Common myeloid progenitor, CD34-positive (primary cell): ENCODE data around the gene TBC1D22A.
A peak's percentile ranks its signal among the peaks of the same experiment; 100 is the strongest.

ENCODE experiments used
- CTCF ChIA-PET: fragments of 350-600 bp; sonication (Branson Sonifier 250); formaldehyde crosslinking; loops from one replicate; lab custom pipeline; 2021; ENCODE audit warnings: antibody characterized with exemption; lab: Charles Lee
- POLR2A ChIA-PET: fragments of 350-600 bp; sonication (Branson Sonifier 250); formaldehyde crosslinking; loops from one replicate; lab custom pipeline; 2021; ENCODE audit warnings: antibody characterized with exemption; lab: Charles Lee
- DNase-seq, 3 donors: peaks; one replicate each; pipeline versions ENCODE4 v3.0.0 to v3.0.0-alpha.2; 2013
- H3K27ac ChIP-seq, 2 experiments: 1 replicate in 1 of 2; 2 replicates in 1 of 2; pipeline ENCODE4 v1.7.0; 2013; ENCODE audit warnings: inconsistent platforms in 2 of 2, low read length in 2 of 2, mild to moderate bottlenecking in 2 of 2, low read depth in 1 of 2, moderate library complexity in 1 of 2; ENCODE audit not compliant: severe bottlenecking in 2 of 2, insufficient read depth in 1 of 2, poor library complexity in 1 of 2
- H3K27me3 ChIP-seq, 5 experiments: replicated peaks in 2 of 5; 1 replicate in 3 of 5; 2 replicates in 2 of 5; pipeline versions ENCODE4 v1.6.1 to v1.7.0; 2013; ENCODE audit warnings: low read length in 4 of 5, mild to moderate bottlenecking in 2 of 5, moderate library complexity in 2 of 5, inconsistent platforms in 1 of 5; ENCODE audit not compliant: insufficient read depth in 5 of 5, control insufficient read depth in 4 of 5
- H3K36me3 ChIP-seq, 4 experiments: 1 replicate in 2 of 4; 2 replicates in 2 of 4; pipeline versions ENCODE4 v1.6.1 to v1.7.0; 2013; ENCODE audit warnings: low read length in 3 of 4, control low read depth in 1 of 4, mild to moderate bottlenecking in 1 of 4; ENCODE audit not compliant: control insufficient read depth in 4 of 4, insufficient read depth in 4 of 4
- H3K4me1 ChIP-seq, 4 experiments: 1 replicate in 3 of 4; 2 replicates in 1 of 4; pipeline versions ENCODE4 v1.6.1 to v1.7.1; 2013; ENCODE audit warnings: low read length in 3 of 4, mild to moderate bottlenecking in 3 of 4, control low read depth in 1 of 4, inconsistent platforms in 1 of 4, moderate library complexity in 1 of 4; ENCODE audit not compliant: control insufficient read depth in 4 of 4, insufficient read depth in 4 of 4; ENCODE audit errors: control extremely low read depth in 1 of 4
- H3K4me3 ChIP-seq, 7 experiments: 1 replicate in 4 of 7; 2 replicates in 3 of 7; pipeline versions ENCODE4 v1.5.1 to v1.7.0; 2013; ENCODE audit warnings: mild to moderate bottlenecking in 7 of 7, low read length in 6 of 7, moderate library complexity in 6 of 7, inconsistent platforms in 2 of 7, low read depth in 2 of 7, control low read depth in 1 of 7; ENCODE audit not compliant: insufficient read depth in 4 of 7, control insufficient read depth in 1 of 7; ENCODE audit errors: extremely low read depth in 1 of 7
- H3K9me3 ChIP-seq, 5 experiments: 1 replicate in 4 of 5; 2 replicates in 1 of 5; pipeline versions ENCODE4 v1.6.1 to v1.7.1; 2013; ENCODE audit warnings: low read length in 4 of 5, mild to moderate bottlenecking in 2 of 5, inconsistent platforms in 1 of 5, low read depth in 1 of 5, moderate library complexity in 1 of 5; ENCODE audit not compliant: control insufficient read depth in 4 of 5, insufficient read depth in 2 of 5; ENCODE audit errors: control extremely low read depth in 1 of 5
- WGBS: methylation state at CpG from one replicate; pipeline ENCODE4 v1.1.5; 2013; ENCODE audit not compliant: insufficient coverage; 5-methylcytosine and 5-hydroxymethylcytosine counted together

The TBC1D22A gene

DNA sequence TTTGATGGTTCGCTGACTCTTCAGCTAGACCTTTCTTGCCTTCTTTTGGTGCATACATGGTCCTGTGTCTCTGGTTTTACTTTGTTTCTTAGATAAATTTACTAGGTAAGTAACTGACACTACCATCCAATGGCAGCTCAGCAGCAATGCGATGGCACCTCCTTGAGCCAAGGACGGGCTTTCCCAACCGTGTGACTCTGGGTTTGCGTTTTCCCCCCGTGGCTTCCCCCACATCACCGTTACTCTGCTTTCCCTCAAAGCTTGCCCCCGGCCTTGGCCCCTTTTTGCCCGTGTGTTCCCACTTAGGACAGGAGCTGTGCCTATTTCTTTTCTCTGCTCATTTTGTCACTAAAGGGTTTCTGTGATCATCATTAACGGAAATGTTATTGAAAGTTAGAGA is 41.5 kb downstream of the TBC1D22A start:
- ChIA-PET POLR2A (interaction anchor here (0.5 to 0.6 kb wide), 2 partner anchors 65 to 985 kb away, joined by 3 read pairs; no protein-coding TSS in a partner anchor), CTCF (interaction anchor here (0.9 to 5.5 kb wide), 13 partner anchors 11 to 240 kb away, joined by 3 to 72 read pairs (median 7); partner anchors contain the start of genes CERK and TBC1D22A)
- DNase-seq: no peak
- Histone ChIP-seq H3K27me3 (no peaks in the 10 kb centered on the region), H3K4me1 (peaks cover 0 to 26% (median 12%) of the 10 kb centered on the region in 4 experiments), H3K9me3 (peaks cover 0 to 2% (median 0%) of the 10 kb centered on the region in 5 experiments), H3K36me3 (peaks cover 2 to 43% (median 26%) of the 10 kb centered on the region in 4 experiments), H3K27ac (no peak overlapping the region), H3K4me3 (peak overlapping the region in 1 of 7 experiments; percentile 11)
- WGBS: 86% methylated on average over 6 of the region's 10 CpGs

DNA sequence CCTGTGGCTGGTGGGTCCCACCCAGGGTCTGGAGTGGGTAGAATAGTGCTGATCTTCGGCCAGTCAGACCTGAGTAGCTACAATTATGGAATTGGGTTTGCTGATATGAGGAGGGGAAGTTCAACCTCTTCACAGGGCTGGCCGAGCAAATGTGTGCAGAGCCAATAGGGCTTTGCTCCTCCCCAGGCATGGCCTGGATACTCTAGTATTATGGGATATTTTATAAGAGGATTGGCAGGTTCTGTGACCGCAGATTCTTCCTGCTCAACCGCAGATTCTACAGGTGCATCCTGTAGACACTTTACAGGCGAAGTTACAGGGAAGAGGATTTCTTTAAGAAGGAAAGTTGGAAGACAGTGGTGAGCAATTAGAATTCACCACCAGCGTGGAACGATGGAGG is 44.3 kb downstream of the TBC1D22A start:
- peaks cover 0 to 26% (median 12%) of the 10 kb centered on the region in 4 experiments for H3K4me1 ChIP-seq
- WGBS: 20% methylated on average over 7 of the region's 7 CpGs
- peaks cover 0 to 2% (median 0%) of the 10 kb centered on the region in 5 experiments for H3K9me3 ChIP-seq
- H3K4me3 ChIP-seq: peak overlapping the region in 1 of 7 experiments; percentile 23
- no peaks in the 10 kb centered on the region for H3K27me3 ChIP-seq
- ChIA-PET CTCF (interaction anchor here (0.6 to 1.3 kb wide), 5 partner anchors 42 to 503 kb away, joined by 3 read pairs; no protein-coding TSS in a partner anchor), POLR2A (no interaction called here)
- H3K27ac ChIP-seq: no peak overlapping the region
- H3K36me3 ChIP-seq: peaks cover 0 to 25% (median 17%) of the 10 kb centered on the region in 4 experiments
- peak; percentile 51 to 82 (median 74) for DNase-seq

DNA sequence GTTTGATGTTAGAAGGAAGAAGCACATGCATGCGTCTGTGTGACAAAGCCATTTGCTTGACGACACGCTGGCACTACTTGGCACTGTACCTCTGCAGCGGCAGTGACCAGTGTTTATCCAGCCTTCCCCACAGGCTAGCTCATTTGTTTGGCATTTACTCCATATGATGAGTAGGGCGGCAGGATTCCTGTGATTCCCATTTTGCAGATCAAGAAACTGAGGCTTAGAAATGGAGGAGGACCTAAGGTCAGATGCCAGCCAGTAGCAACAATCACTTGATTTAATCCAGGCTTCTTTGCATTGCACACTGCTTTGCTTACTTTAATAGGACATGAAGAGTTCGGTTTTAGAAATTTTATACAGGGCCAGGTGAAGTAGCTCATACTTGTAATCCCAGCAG is 45.0 kb downstream of the TBC1D22A start:
- POLR2A ChIA-PET: no interaction called here
- H3K27me3 ChIP-seq: no peaks in the 10 kb centered on the region
- H3K9me3 ChIP-seq: peaks cover 0 to 2% (median 0%) of the 10 kb centered on the region in 5 experiments
- DNase-seq: no peak
- peaks cover 0 to 26% (median 14%) of the 10 kb centered on the region in 4 experiments for H3K36me3 ChIP-seq
- CTCF ChIA-PET: interaction anchor here (0.6 to 1.5 kb wide), 4 partner anchors 43 to 245 kb away, joined by 3 to 4 read pairs (median 3); no protein-coding TSS in a partner anchor
- WGBS: 97% methylated on average over 4 of the region's 6 CpGs
- peaks cover 0 to 26% (median 12%) of the 10 kb centered on the region in 4 experiments for H3K4me1 ChIP-seq
- H3K4me3 ChIP-seq: no peak overlapping the region
- no peak overlapping the region for H3K27ac ChIP-seq

DNA sequence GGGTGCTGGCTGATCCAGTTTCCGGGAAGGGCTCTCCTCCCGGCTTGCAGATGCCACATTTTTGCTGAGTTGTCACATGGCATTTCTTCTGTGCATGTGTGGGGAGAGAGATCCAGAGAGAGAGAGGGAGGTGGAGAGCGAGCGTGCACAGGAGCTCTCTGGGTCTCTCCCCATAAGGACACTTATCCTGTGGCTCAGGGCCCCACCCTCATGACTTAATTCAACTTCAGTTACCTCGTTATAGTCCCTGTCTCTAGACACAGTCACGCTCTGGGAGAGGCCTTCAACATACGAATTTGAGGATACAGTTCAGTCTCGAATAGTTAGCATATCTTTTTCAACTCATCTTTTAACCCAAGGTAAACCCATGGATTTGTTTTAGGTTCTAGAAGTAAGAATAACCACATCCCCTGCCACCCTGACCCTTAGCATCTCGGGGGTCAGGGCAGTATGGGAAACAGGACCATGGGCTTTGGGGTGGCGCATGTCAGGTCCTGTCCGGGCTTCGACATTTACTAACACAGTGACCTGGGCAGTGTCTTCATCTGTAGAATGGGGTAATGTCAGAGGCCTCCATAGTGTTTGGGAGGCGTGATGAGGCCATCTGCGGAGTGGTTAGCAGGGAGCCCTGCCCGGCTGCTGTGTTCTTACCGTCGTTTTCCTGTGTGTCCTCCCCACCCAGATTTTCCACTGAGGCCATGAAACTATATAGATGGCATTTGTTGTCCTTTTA is 46.9 kb downstream of the TBC1D22A start:
- Histone ChIP-seq H3K4me1 (peaks cover 0 to 17% (median 8%) of the 10 kb centered on the region in 4 experiments), H3K4me3 (no peak overlapping the region), H3K27me3 (no peaks in the 10 kb centered on the region), H3K9me3 (peaks cover 0 to 2% (median 0%) of the 10 kb centered on the region in 5 experiments), H3K36me3 (peaks cover 0 to 22% (median 15%) of the 10 kb centered on the region in 4 experiments), H3K27ac (no peak overlapping the region)
- ChIA-PET POLR2A (no interaction called here), CTCF (no interaction called here)
- 97% methylated on average over 10 of the region's 17 CpGs for WGBS
- no peak for DNase-seq

DNA sequence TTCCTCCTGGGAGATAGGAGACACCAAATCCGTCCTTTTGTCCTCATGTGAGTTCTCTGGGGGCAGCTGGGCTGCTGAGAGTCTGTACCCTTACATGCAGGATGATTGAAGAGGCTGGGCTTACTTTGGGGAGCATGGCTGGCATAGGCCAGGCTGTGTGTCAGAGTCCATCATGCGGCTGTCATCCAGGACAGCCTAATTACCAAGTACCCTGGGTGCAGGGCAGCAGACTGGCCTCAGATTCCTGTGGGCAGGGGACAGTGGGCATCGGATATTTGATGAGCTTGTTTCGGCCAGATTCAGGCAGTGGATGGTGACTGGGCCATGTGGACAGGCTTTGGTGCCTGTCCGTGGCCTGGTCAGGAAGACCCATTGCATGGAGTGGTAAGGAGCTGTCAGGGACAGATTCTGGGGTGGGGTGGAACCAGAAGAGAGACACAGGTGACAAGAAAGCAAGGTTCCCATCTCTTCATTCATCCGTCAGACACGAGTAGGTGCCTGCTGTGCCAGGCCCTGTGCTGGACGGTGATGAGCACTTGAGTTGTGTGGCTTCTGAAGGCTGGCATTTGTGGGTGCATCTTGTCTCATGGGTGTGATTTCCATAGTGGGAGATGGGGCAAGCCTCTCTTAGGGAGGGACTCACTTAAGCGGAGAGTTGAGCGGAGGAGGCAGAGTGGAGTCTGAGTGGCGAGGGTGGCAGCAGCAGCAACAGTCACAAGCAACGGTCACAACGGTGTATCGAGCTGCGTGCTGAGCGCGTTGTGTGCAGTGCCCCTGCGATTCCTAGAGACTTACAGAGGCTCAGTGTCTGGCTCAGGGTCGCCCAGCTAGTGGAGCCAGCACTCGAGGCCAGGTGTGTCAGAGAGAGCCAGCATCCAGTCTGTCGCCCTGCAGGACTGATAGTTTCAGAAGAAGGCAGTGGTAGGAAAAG is 48.7 kb downstream of the TBC1D22A start:
- ChIA-PET CTCF (interaction anchor here (1.0 to 2.5 kb wide), 4 partner anchors 9 to 144 kb away, joined by 4 to 8 read pairs (median 4); no protein-coding TSS in a partner anchor), POLR2A (no interaction called here)
- Histone ChIP-seq H3K27me3 (no peaks in the 10 kb centered on the region), H3K27ac (no peak overlapping the region), H3K9me3 (peaks cover 0 to 2% (median 0%) of the 10 kb centered on the region in 5 experiments), H3K4me1 (peaks cover 0 to 15% (median 10%) of the 10 kb centered on the region in 4 experiments), H3K4me3 (no peak overlapping the region), H3K36me3 (peaks cover 2 to 19% (median 12%) of the 10 kb centered on the region in 4 experiments)
- DNase-seq: no peak
- WGBS: 98% methylated on average over 19 of the region's 21 CpGs

DNA sequence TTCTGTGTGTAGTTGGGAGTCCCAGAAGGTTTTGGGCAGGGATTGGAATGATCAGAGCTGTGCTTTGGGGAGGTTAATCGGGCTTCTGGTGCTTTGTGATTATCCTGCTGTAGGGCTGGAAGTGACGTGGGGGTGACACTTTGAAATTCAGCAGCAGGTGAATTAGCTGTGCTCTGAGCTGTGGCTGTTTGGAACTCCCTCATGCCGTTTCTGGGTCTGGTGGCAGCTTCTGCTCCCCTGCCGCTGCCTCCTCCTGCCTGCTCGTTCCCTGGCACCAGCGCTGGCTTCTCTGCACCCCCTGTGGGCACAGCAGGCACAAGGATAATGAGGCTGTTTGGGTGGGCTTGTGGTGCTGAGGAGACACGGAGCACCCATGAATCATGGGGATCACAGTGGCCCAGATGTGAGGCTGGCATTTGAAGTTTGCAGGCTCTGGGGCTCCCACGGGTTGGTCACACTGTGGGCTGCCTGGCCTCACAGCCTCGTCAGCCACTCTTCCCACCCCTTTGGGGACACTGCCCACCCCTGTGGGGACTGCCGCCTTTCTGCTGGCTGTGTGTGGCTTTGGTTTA is 49.7 kb downstream of the TBC1D22A start:
- Histone ChIP-seq H3K27ac (no peak overlapping the region), H3K4me3 (no peak overlapping the region), H3K9me3 (peaks cover 0 to 2% (median 0%) of the 10 kb centered on the region in 5 experiments), H3K36me3 (peaks cover 2 to 19% (median 12%) of the 10 kb centered on the region in 4 experiments), H3K4me1 (peaks cover 0 to 12% (median 7%) of the 10 kb centered on the region in 4 experiments), H3K27me3 (no peaks in the 10 kb centered on the region)
- WGBS: 99% methylated on average over 8 of the region's 10 CpGs
- ChIA-PET CTCF (interaction anchor here (1.3 to 2.5 kb wide), 2 partner anchors 10 to 143 kb away, joined by 4 to 8 read pairs; no protein-coding TSS in a partner anchor), POLR2A (no interaction called here)
- no peak for DNase-seq
